C4-2B (cell line): ENCODE results near the gene SPATA46.

Experiments used
- ZFX ChIP-seq: fragments of 450-650 bp; IDR thresholded peaks from 2 replicates; pipeline ENCODE4 v1.6.1; 2017
- TF ChIP-seq, protein P1 (sequence below): fragments of 450-650 bp; conservative IDR thresholded peaks from 2 replicates; pipeline ENCODE4 v1.5.1; 2017; ENCODE audit warnings: mild to moderate bottlenecking

DNA sequence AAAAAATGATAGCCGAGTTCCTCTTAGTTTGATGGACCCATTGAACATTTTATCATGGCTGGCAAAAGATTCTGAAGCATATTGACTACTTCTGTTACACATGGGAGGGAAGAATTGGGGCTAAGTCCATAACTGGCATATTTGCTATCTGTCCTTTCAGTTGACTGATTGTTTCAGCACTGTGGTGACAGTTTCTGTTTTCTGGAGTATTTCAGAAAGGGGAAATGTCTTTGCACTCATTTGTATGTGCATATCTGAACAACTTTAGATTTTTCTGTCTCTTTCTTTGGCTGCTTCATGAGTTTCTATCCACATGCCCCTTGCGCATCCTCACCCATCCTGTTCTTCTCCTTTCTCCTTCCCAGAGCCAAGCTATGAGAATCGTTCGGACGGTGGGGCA, 33.2 kb downstream of the SPATA46 start:
- TF ChIP-seq, protein P1, sequence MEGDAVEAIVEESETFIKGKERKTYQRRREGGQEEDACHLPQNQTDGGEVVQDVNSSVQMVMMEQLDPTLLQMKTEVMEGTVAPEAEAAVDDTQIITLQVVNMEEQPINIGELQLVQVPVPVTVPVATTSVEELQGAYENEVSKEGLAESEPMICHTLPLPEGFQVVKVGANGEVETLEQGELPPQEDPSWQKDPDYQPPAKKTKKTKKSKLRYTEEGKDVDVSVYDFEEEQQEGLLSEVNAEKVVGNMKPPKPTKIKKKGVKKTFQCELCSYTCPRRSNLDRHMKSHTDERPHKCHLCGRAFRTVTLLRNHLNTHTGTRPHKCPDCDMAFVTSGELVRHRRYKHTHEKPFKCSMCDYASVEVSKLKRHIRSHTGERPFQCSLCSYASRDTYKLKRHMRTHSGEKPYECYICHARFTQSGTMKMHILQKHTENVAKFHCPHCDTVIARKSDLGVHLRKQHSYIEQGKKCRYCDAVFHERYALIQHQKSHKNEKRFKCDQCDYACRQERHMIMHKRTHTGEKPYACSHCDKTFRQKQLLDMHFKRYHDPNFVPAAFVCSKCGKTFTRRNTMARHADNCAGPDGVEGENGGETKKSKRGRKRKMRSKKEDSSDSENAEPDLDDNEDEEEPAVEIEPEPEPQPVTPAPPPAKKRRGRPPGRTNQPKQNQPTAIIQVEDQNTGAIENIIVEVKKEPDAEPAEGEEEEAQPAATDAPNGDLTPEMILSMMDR, result no peak
- no peak for TF ChIP-seq ZFX
